Measurements from ENCODE around the gene DSCAM.

- TF ChIP-seq CTCF (IDR thresholded peaks at IDR 0.05): no peak
- TF ChIP-seq POLR2A (IDR thresholded peaks at IDR 0.05): no peak
Measured at GRCh38 chr21:40095477-40095876, 751.5 kb downstream of the DSCAM start.
